GM18951 (cell line): Measurements from ENCODE around the gene ZBTB46.
"Not testable (repeated sequence)": the region's sequence is repeated elsewhere in the genome, so short reads cannot be mapped to it uniquely, and the experiment has no call there.

Experiments
- POLR2A ChIP-seq: IDR thresholded peaks from 4 replicates; pipeline ENCODE4 v1.6.1; 2011; ENCODE audit warnings: mild to moderate bottlenecking; ENCODE audit not compliant: insufficient read length, insufficient read depth; ENCODE audit errors: extremely low read depth
- in situ Hi-C: fragments of 300-500 bp; cut with MboI; formaldehyde crosslinking; loops from one replicate; pipeline ENCODE4 v1.12.0; 2022; ENCODE audit warnings: low sequenced_read_pairs, mixed read lengths, inconsistent platforms; ENCODE audit not compliant: unreplicated experiment

Gene ZBTB46

DNA sequence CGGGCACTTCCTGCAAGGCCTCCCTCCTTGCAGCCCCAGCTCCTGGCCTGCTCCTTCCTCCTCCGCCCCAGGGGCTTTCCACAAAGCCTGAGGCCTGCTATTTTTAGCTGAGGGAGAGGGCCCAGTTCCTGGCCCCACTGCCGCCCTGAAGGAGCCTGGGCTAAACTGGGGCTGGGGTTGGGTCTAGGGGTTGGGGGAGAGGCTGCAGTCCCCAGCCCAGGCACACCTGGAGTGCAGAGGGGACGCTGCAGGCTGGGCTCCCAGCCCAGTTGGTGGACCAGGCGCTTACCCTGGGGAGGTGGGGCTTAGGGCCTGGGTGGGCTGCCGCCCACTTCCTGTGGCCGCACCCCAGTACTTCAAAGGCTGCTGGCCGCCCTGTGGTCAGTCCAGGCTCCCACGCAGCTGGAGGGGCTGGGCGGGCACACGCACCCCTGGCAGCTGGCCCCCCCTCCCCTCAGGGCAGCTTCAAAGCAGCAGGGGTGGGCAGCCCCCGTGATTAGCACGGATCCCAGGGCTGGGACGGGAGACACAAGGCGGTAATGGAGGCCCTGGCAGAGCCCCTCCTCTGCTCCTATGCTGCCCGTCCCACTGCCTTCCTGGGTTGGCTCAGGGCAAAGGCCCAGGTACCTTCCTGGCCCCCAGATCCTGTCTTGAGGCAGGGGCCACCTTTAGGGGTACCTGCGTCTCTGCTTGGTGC, 23.2 kb upstream of the ZBTB46 start:
- no peak for TF ChIP-seq POLR2A
- in situ Hi-C loops, result no loop called here

- in situ Hi-C loops, result not testable (repeated sequence)
These were observed 22.6 kb upstream of the ZBTB46 start for GRCh38 chr20:63853733-63854068.

GRCh38 chr20:63851548-63851943, 20.5 kb upstream of the ZBTB46 start:
- in situ Hi-C loops, result not testable (repeated sequence)

DNA sequence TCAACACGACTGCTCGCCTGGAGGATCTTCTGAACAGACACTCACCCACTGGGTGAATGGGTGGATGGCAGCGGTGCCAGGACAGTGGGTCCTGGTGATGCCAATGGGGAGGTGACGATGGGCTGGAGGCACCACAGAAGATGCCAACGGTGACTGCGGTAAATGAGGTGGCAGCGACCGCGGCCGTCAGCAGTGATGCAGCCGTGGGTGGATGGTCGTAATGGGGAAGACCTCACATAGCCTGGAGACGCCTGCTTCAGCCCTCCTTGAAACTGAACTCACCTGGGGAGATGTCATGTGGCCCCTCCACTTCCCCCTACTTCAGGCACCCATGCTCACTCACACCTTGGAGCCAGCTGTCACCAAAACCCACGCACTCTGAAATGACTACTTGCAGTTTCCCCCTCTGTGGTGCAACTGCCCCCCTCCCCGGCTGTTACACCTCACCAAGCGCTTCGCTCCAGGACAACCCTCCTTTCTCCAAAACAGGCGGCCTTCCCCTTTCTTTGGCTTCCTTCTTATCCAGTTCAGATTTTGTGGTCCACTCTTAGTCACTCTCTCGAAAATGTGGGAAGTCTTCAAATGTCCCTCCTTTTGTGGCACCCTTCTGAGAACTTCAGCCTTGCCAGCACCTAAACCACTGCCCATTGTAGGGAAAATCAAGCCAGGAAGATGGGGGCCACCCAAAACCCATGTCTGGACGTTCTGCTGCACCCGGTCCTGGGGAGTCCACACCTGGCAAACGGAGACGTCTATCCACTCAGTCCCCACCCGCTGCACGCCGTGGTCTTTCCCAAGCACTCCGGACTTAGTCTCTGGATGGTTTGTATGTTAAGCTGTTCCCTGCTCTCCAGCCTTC, 19.9 kb upstream of the ZBTB46 start:
- in situ Hi-C loops, result no loop called here
- TF ChIP-seq POLR2A, result no peak

GRCh38 chr20:63848003-63848911, 17.2 kb upstream of the ZBTB46 start:
- in situ Hi-C loops, result no loop called here
- no peak for TF ChIP-seq POLR2A

GRCh38 chr20:63847237-63848002, 16.4 kb upstream of the ZBTB46 start:
- in situ Hi-C loops, result no loop called here

GRCh38 chr20:63846888-63847236, 15.8 kb upstream of the ZBTB46 start:
- in situ Hi-C loops, result no loop called here
- TF ChIP-seq POLR2A, result no peak

More at GRCh38 chr20:63847237-63848002, 16.4 kb upstream of the ZBTB46 start:
- TF ChIP-seq POLR2A, result no peak

GRCh38 chr20:63846128-63846771, 15.2 kb upstream of the ZBTB46 start:
- TF ChIP-seq POLR2A, result no peak
- in situ Hi-C loops, result no loop called here

DNA sequence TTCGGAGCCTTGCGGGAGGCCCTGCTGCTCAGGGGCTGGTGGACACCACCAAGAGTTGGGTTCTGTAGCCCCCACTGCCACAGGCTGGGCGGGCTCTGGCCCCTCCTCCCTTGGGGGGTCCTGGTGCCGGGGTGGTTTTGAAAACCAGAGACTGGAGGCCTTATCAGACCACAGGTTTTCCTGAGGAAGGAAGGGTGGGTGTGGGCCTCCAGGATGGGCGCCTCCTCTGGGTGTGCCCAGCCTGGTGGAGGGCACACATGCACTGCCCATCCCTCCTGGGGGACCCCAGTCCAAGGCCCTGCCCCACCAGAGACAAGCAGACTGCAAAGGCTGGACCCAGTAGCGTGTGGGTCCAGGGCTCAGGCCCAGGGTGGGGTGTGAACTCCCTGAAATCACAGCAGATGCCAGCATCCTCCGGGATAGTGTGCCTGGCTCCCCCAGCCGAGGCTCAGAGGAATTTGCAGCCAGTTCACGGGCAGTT, 13.5 kb upstream of the ZBTB46 start:
- no peak for TF ChIP-seq POLR2A
- in situ Hi-C loops, result no loop called here

DNA sequence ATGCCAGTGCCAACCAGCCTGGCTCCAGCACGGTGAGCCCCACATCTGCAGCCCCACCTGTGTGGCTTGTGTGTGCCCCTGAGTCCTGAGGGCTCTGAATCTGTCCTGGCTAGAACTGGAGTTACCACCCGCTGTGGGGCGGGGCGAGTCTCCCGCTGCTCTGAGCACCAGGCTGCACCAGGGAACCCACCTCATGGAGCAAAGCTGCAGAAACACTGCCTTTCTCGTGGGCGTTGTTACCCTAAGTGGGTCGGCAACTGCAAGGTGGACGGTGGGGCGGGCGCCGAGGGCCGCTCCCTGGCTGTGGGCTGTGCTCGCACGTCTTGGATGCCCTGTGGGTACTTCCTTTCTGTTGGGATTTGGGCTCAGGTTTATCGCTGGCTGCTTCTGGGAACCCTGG, 12.7 kb upstream of the ZBTB46 start:
- TF ChIP-seq POLR2A, result no peak
- in situ Hi-C loops, result no loop called here

DNA sequence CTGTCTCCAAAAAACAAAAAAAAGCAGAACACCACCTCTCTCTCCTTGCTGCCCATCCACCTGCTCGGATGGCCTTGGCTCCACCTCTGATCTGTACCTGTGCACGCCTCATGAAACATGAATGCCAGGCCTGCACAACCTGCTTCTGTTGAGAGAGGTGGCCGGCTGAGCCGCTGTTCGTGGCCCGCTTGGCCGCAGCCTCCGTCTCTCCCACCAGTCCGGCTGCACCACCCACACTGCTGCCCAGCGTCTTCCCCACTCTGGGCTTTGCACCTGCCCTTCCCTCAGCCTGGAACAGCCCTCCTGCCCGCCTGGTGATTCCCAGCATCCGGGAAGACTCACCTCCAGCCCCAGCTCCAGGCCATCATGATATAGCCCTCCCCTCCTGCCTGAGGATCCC, 12.2 kb upstream of the ZBTB46 start:
- no peak for TF ChIP-seq POLR2A
- in situ Hi-C loops, result no loop called here

- in situ Hi-C loops, result no loop called here
- TF ChIP-seq POLR2A, result no peak
These were observed 11.2 kb upstream of the ZBTB46 start for GRCh38 chr20:63842258-63842657.
